OCI-LY1 (cell line): Measurements from ENCODE around the gene PLIN5.

Experiments
- EZH2 ChIP-seq: fragments of 200-600 bp; sonication (generic), shearing (Covaris generic); IDR thresholded peaks from 2 replicates; pipeline ENCODE4 v1.8.0; 2017; ENCODE audit warnings: borderline replicate concordance, mixed run types, mild to moderate bottlenecking, antibody characterized with exemption, low read length, moderate library complexity, mixed read lengths
- TF ChIP-seq, protein P1 (sequence below): fragments of 200-600 bp; sonication (generic), shearing (Covaris generic); IDR thresholded peaks from 2 replicates; pipeline ENCODE4 v1.5.1; 2017; ENCODE audit warnings: mild to moderate bottlenecking, antibody characterized with exemption, low read length, moderate library complexity, mixed read lengths

DNA sequence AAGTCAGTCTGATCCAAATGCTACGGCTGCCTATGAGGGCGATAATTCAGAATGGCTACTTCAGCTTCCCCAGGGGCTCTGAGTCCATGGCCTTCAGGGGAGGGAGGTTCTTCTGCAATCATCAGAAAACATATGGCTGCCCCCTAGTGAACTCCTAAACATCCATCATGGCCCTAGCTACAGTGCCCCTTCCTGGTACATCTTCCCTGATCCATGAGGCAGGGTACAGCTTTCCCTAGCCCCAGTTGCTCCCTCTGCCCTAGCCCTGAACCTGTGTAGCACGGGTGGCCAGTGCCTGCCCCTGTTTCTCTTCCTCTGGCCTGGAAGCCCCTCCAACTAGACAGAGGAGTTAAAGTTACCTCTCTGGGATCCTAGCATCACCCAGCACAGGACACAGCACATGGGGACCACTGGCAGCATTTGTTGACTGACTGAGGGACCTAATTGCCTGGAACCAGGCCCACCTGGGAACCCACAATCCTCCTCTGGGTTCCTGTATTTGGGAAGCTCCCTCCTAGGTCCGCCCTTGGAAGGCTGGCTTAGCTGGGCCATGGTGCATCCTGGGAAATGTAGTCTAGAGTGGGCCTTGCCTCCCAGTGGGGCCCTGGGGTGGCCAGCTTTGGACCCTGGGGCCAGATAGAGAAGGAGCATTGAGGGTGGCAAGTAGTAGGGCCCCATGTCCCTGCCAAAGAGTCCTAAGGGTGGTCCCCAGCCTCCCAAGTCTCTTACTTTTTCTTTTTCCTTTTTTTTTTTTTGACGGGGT lies 42.2 kb upstream of the PLIN5 start:
- TF ChIP-seq, protein P1, sequence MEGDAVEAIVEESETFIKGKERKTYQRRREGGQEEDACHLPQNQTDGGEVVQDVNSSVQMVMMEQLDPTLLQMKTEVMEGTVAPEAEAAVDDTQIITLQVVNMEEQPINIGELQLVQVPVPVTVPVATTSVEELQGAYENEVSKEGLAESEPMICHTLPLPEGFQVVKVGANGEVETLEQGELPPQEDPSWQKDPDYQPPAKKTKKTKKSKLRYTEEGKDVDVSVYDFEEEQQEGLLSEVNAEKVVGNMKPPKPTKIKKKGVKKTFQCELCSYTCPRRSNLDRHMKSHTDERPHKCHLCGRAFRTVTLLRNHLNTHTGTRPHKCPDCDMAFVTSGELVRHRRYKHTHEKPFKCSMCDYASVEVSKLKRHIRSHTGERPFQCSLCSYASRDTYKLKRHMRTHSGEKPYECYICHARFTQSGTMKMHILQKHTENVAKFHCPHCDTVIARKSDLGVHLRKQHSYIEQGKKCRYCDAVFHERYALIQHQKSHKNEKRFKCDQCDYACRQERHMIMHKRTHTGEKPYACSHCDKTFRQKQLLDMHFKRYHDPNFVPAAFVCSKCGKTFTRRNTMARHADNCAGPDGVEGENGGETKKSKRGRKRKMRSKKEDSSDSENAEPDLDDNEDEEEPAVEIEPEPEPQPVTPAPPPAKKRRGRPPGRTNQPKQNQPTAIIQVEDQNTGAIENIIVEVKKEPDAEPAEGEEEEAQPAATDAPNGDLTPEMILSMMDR = 0 out of 2 replicates have a peak, but pooled peaks have one; percentile 2
- no peak for TF ChIP-seq EZH2
